ENCODE results near the gene PAWR. TPM values are rescaled to one million over a fixed set of nuclear protein-coding genes. Genes with fewer than 3 reads are reported as not detected.
"Not testable (repeated sequence)": the region's sequence is repeated elsewhere in the genome, so short reads cannot be mapped to it uniquely, and the experiment has no call there.

The PAWR gene
- polyA plus RNA-seq, 2 donors: 15.5 to 38.6 TPM

DNA sequence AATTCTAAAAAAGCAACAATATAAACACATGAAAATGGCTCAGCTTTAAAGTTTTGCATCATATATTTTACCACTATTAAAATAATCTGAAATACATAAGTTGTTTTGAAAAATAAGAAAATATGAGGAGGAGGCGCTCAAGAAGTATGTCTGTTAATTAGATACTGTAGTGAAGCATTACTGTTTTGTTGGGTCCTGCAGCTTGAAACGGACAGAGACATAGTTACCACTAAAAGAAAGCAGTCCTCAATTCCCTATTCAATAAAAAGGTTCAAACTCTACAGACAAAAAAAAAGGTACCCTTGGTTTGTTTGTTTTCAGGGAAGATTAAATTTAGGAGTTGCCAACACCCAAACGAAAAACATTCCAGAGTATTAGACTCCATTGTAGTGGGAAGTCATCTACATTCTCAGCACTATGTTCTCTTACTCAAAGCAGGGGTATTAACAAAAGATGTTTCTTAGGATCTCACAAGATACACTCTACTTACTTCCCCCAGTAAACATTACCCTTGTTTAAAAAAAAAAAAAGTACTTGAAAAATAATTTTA lies 3.0 kb downstream of the PAWR start:
- 33 to 36% methylated on average over 3 of the region's 3 CpGs for WGBS, 2 donors
- H3K4me1 ChIP-seq (ENCODE audit: control insufficient read depth in 2 of 2, insufficient read depth in 2 of 2, low read length in 1 of 2): no peaks in the 10 kb centered on the region
- no peak overlapping the region for H3K27ac ChIP-seq (ENCODE audit: low read depth in 2 of 2, low read length in 1 of 2)
- H3K4me3 ChIP-seq (ENCODE audit: low read depth in 1 of 2, low read length in 2 of 2): peak overlapping the region in 1 of 2 donors; percentile 80
- no peaks in the 10 kb centered on the region for H3K9me3 ChIP-seq (ENCODE audit: control insufficient read depth in 2 of 2, insufficient read depth in 1 of 2, low read depth in 1 of 2, low read length in 1 of 2)
- H3K27me3 ChIP-seq (ENCODE audit: control insufficient read depth in 1 of 2, insufficient read depth in 2 of 2, low read length in 2 of 2): no peaks in the 10 kb centered on the region
- no peaks in the 10 kb centered on the region for H3K36me3 ChIP-seq (ENCODE audit: control insufficient read depth in 2 of 2, insufficient read depth in 2 of 2, low read length in 1 of 2)

DNA sequence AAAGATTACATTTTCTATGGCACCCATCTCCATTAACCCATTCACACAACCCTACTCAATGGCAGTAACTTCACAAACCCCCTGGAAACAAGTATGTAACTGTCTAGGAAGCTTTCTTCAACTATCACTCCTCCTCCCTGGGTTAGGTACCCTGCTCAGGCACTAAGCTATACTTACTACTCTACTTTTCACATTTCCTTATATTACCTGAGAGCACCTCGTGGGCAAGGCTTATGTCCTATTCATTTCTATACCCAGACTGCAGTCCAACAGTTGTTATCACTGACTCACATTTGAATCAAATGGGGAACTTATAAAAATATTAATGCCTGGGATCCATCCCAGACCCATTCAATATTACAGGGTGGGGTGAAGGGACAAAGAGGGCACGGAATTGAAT lies 4.6 kb downstream of the PAWR start:
- H3K27me3 ChIP-seq (ENCODE audit: control insufficient read depth in 1 of 2, insufficient read depth in 2 of 2, low read length in 2 of 2): no peaks in the 10 kb centered on the region
- no peak overlapping the region for H3K4me3 ChIP-seq (ENCODE audit: low read depth in 1 of 2, low read length in 2 of 2)
- no peaks in the 10 kb centered on the region for H3K36me3 ChIP-seq (ENCODE audit: control insufficient read depth in 2 of 2, insufficient read depth in 2 of 2, low read length in 1 of 2)
- no peak overlapping the region for H3K27ac ChIP-seq (ENCODE audit: low read depth in 2 of 2, low read length in 1 of 2)
- H3K4me1 ChIP-seq (ENCODE audit: control insufficient read depth in 2 of 2, insufficient read depth in 2 of 2, low read length in 1 of 2): no peaks in the 10 kb centered on the region
- 33 to 52% methylated on average over 2 of the region's 2 CpGs for WGBS, 2 donors
- H3K9me3 ChIP-seq (ENCODE audit: control insufficient read depth in 2 of 2, insufficient read depth in 1 of 2, low read depth in 1 of 2, low read length in 1 of 2): no peaks in the 10 kb centered on the region

DNA sequence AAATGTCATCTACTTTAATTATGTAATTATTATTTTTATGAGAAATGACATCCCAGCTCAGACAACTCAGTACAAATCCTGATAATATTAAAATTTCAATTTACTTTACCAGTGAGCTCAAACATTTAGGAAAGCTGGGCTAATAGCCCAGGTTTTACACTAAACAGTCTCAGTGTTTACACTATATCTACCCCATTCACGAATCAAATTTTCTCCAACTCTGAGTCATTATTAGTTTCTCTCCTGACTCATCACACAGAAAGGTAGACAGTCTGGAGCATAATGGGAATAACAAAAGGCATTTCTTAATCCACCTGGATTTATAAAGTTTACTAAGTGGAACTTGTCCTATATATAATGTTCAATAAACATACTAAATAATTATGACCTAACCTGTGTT lies 5.7 kb downstream of the PAWR start:
- Histone ChIP-seq H3K36me3 (ENCODE audit: control insufficient read depth in 2 of 2, insufficient read depth in 2 of 2, low read length in 1 of 2) (no peaks in the 10 kb centered on the region), H3K4me1 (ENCODE audit: control insufficient read depth in 2 of 2, insufficient read depth in 2 of 2, low read length in 1 of 2) (no peaks in the 10 kb centered on the region), H3K27ac (ENCODE audit: low read depth in 2 of 2, low read length in 1 of 2) (no peak overlapping the region), H3K9me3 (ENCODE audit: control insufficient read depth in 2 of 2, insufficient read depth in 1 of 2, low read depth in 1 of 2, low read length in 1 of 2) (no peaks in the 10 kb centered on the region), H3K27me3 (ENCODE audit: control insufficient read depth in 1 of 2, insufficient read depth in 2 of 2, low read length in 2 of 2) (no peaks in the 10 kb centered on the region), H3K4me3 (ENCODE audit: low read depth in 1 of 2, low read length in 2 of 2) (no peak overlapping the region)
- 10 to 15% methylated on average over 1 of the region's 1 CpG for WGBS, 2 donors

DNA sequence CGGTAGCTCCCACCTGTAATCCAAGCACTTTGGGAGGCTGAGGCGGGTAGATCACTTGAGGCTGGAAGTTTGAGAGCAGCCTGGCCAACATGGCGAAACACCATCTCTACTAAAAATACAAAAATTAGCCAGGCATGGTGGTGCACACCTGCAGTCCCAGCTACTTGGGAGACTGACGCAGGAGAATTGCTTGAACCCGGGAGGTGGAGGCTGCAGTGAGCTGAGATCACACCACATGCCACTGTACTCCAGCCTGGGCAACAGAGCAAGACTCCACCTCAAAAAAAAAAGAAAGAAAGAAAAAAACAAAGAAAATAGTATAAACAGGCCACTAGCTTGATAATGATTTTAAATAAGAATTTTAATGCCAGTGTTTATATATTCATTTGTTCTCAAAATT lies 6.4 kb downstream of the PAWR start:
- H3K27me3 ChIP-seq (ENCODE audit: control insufficient read depth in 1 of 2, insufficient read depth in 2 of 2, low read length in 2 of 2); H3K4me1 ChIP-seq (ENCODE audit: control insufficient read depth in 2 of 2, insufficient read depth in 2 of 2, low read length in 1 of 2); H3K36me3 ChIP-seq (ENCODE audit: control insufficient read depth in 2 of 2, insufficient read depth in 2 of 2, low read length in 1 of 2); H3K9me3 ChIP-seq (ENCODE audit: control insufficient read depth in 2 of 2, insufficient read depth in 1 of 2, low read depth in 1 of 2, low read length in 1 of 2); H3K4me3 ChIP-seq (ENCODE audit: low read depth in 1 of 2, low read length in 2 of 2); H3K27ac ChIP-seq (ENCODE audit: low read depth in 2 of 2, low read length in 1 of 2): not testable (repeated sequence)
- 95% methylated on average over 5 of the region's 5 CpGs for WGBS, 2 donors

DNA sequence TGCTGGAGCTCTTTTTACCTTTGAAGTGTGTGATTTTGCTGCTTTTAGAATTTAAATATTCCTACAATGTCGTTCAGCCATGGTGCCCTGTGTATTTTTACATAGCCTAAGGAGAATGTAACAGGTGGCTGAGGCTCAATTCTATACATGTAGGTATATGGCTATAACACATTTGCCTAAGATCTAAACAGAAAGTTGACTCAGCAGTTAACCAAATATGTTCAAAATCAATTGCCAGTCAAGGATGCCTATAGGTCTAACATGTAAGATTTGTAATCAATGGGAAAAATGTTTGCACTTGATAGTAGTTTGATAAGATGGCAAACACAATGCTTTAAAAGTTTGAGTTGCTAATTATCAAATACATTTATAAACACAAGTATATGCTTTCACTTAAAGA lies 8.2 kb downstream of the PAWR start:
- H3K27ac ChIP-seq (ENCODE audit: low read depth in 2 of 2, low read length in 1 of 2): no peak overlapping the region
- no peaks in the 10 kb centered on the region for H3K9me3 ChIP-seq (ENCODE audit: control insufficient read depth in 2 of 2, insufficient read depth in 1 of 2, low read depth in 1 of 2, low read length in 1 of 2)
- no peak overlapping the region for H3K4me3 ChIP-seq (ENCODE audit: low read depth in 1 of 2, low read length in 2 of 2)
- H3K4me1 ChIP-seq (ENCODE audit: control insufficient read depth in 2 of 2, insufficient read depth in 2 of 2, low read length in 1 of 2): no peaks in the 10 kb centered on the region
- H3K27me3 ChIP-seq (ENCODE audit: control insufficient read depth in 1 of 2, insufficient read depth in 2 of 2, low read length in 2 of 2): no peaks in the 10 kb centered on the region
- 48 to 68% methylated on average over 1 of the region's 1 CpG for WGBS, 2 donors
- H3K36me3 ChIP-seq (ENCODE audit: control insufficient read depth in 2 of 2, insufficient read depth in 2 of 2, low read length in 1 of 2): no peaks in the 10 kb centered on the region

DNA sequence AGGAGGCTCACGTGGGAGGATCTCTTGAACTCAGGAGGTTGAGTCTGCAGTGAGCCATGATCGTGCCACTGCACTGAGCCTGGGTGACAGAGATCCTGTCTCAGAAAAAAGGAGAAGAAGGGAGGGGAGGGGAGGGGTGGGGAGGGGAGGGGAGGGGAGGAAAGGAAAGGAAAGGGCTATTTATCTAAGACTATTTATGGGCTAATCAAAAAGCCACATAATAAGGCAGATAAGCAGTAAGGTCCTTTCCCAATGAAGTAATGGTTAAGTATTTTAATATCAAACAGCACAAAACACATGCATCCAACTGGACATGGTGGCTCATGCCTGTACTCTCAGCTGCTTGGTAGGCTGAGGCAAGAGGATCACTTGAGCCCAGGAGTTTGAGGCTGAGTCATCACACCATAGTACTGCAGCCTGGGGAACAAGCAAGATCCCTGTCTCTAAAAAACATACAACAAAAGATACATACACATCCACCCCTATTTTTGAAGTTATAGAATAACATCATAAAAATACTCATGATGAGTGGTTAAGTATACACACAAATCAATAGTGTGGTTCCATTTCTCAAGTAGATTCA lies 9.7 kb downstream of the PAWR start:
- no peaks in the 10 kb centered on the region for H3K27me3 ChIP-seq (ENCODE audit: control insufficient read depth in 1 of 2, insufficient read depth in 2 of 2, low read length in 2 of 2)
- H3K4me3 ChIP-seq (ENCODE audit: low read depth in 1 of 2, low read length in 2 of 2): no peak overlapping the region
- no peaks in the 10 kb centered on the region for H3K4me1 ChIP-seq (ENCODE audit: control insufficient read depth in 2 of 2, insufficient read depth in 2 of 2, low read length in 1 of 2)
- no peaks in the 10 kb centered on the region for H3K9me3 ChIP-seq (ENCODE audit: control insufficient read depth in 2 of 2, insufficient read depth in 1 of 2, low read depth in 1 of 2, low read length in 1 of 2)
- no peaks in the 10 kb centered on the region for H3K36me3 ChIP-seq (ENCODE audit: control insufficient read depth in 2 of 2, insufficient read depth in 2 of 2, low read length in 1 of 2)
- 83 to 91% methylated on average over 1 to 2 of the region's 2 CpGs for WGBS, 2 donors
- H3K27ac ChIP-seq (ENCODE audit: low read depth in 2 of 2, low read length in 1 of 2): no peak overlapping the region

DNA sequence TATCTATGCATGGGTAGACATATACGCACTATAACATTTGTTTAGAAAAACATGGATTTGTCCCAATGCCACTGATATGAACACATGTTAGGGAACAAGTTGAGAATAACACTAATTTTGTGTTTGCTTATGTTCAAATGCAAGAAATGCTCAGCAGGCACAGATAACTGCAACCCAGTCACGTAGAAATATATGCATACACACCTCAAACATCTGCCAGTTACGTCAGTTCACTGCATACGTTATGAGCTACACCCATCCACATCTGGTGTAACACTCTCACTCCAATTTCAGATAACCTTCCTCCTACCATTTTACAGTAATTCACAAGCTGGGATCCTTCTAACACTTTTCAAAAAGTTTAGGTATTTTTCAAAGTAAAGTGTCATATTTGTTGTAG lies 10.7 kb downstream of the PAWR start:
- H3K27me3 ChIP-seq (ENCODE audit: control insufficient read depth in 1 of 2, insufficient read depth in 2 of 2, low read length in 2 of 2): no peaks in the 10 kb centered on the region
- H3K36me3 ChIP-seq (ENCODE audit: control insufficient read depth in 2 of 2, insufficient read depth in 2 of 2, low read length in 1 of 2): no peaks in the 10 kb centered on the region
- H3K4me3 ChIP-seq (ENCODE audit: low read depth in 1 of 2, low read length in 2 of 2): no peak overlapping the region
- no peaks in the 10 kb centered on the region for H3K9me3 ChIP-seq (ENCODE audit: control insufficient read depth in 2 of 2, insufficient read depth in 1 of 2, low read depth in 1 of 2, low read length in 1 of 2)
- H3K4me1 ChIP-seq (ENCODE audit: control insufficient read depth in 2 of 2, insufficient read depth in 2 of 2, low read length in 1 of 2): no peaks in the 10 kb centered on the region
- no peak overlapping the region for H3K27ac ChIP-seq (ENCODE audit: low read depth in 2 of 2, low read length in 1 of 2)
- WGBS, 2 donors: 83 to 89% methylated on average over 4 of the region's 4 CpGs

DNA sequence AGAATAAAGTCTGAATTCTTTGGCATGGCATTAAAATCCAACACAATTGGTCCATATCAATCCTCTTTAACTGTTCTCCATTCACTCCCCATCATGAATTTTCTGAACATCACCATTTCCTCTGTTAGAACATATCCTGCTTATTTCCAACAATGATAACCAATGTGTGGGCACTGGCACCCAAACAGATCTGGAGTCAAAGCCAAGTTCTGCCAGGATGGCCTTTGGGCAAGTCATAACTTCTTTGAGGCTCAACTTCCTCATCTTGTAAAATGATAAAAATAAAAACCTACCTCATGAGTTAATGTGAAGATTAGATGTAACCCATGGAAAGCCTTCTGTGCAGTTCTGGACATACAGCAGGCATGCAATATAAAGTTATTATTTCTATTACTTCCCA lies 12.5 kb downstream of the PAWR start:
- Histone ChIP-seq H3K9me3 (ENCODE audit: control insufficient read depth in 2 of 2, insufficient read depth in 1 of 2, low read depth in 1 of 2, low read length in 1 of 2) (no peaks in the 10 kb centered on the region), H3K4me1 (ENCODE audit: control insufficient read depth in 2 of 2, insufficient read depth in 2 of 2, low read length in 1 of 2) (no peaks in the 10 kb centered on the region), H3K27ac (ENCODE audit: low read depth in 2 of 2, low read length in 1 of 2) (no peak overlapping the region)

DNA sequence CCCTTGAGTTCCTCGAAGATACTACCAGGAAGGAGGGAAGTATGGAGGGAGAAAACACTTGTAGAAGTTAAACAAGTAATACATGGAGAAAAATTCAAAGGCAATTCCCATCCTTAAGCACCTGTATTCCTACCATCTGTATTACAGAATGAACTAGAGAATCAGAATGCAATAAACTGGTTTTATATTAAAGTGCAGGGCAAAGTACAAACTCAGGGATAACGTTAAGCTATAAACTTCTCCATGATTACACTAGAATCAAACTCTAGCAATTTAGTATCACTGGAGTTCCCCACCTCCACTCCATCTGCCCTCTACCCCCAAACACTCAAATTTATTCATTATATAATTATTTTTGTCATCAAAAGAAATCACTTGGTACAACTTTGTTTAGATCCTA lies 13.1 kb downstream of the PAWR start:
- Histone ChIP-seq H3K36me3 (ENCODE audit: control insufficient read depth in 2 of 2, insufficient read depth in 2 of 2, low read length in 1 of 2) (no peaks in the 10 kb centered on the region), H3K4me1 (ENCODE audit: control insufficient read depth in 2 of 2, insufficient read depth in 2 of 2, low read length in 1 of 2) (no peaks in the 10 kb centered on the region), H3K27ac (ENCODE audit: low read depth in 2 of 2, low read length in 1 of 2) (no peak overlapping the region), H3K27me3 (ENCODE audit: control insufficient read depth in 1 of 2, insufficient read depth in 2 of 2, low read length in 2 of 2) (no peaks in the 10 kb centered on the region), H3K4me3 (ENCODE audit: low read depth in 1 of 2, low read length in 2 of 2) (no peak overlapping the region), H3K9me3 (ENCODE audit: control insufficient read depth in 2 of 2, insufficient read depth in 1 of 2, low read depth in 1 of 2, low read length in 1 of 2) (no peaks in the 10 kb centered on the region)
- 80 to 87% methylated on average over 2 of the region's 2 CpGs for WGBS, 2 donors

More for the DNA sequence above, 12.5 kb downstream of the PAWR start:
- Histone ChIP-seq H3K27me3 (ENCODE audit: control insufficient read depth in 1 of 2, insufficient read depth in 2 of 2, low read length in 2 of 2) (no peaks in the 10 kb centered on the region), H3K36me3 (ENCODE audit: control insufficient read depth in 2 of 2, insufficient read depth in 2 of 2, low read length in 1 of 2) (no peaks in the 10 kb centered on the region), H3K4me3 (ENCODE audit: low read depth in 1 of 2, low read length in 2 of 2) (no peak overlapping the region)

DNA sequence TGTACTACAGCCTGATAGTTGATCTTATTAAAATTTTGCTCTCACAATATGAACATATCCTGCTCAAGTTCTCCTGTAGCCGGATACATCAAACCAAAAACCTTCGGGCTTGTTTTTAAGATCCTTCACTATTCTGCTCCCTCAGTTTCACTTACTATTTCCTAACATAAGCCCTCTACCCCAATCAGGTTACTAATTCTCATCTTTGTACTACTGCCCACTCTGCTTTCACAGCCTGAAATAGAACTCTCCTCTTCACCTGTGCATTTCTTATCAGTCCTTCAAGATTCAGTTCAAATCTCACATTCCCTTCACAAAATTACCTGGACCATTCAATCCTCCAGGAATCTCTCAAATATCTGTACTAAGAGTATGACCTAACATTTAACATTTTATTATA lies 14.2 kb downstream of the PAWR start:
- Histone ChIP-seq H3K4me1 (ENCODE audit: control insufficient read depth in 2 of 2, insufficient read depth in 2 of 2, low read length in 1 of 2) (no peaks in the 10 kb centered on the region), H3K36me3 (ENCODE audit: control insufficient read depth in 2 of 2, insufficient read depth in 2 of 2, low read length in 1 of 2) (no peaks in the 10 kb centered on the region), H3K9me3 (ENCODE audit: control insufficient read depth in 2 of 2, insufficient read depth in 1 of 2, low read depth in 1 of 2, low read length in 1 of 2) (no peaks in the 10 kb centered on the region), H3K4me3 (ENCODE audit: low read depth in 1 of 2, low read length in 2 of 2) (no peak overlapping the region), H3K27ac (ENCODE audit: low read depth in 2 of 2, low read length in 1 of 2) (no peak overlapping the region), H3K27me3 (ENCODE audit: control insufficient read depth in 1 of 2, insufficient read depth in 2 of 2, low read length in 2 of 2) (no peaks in the 10 kb centered on the region)
- WGBS, 2 donors: 79 to 89% methylated on average over 2 of the region's 2 CpGs

All from esophagus (tissue), 2 donors.